ENCODE results near the gene C13orf46. TPM values are rescaled to one million over a fixed set of nuclear protein-coding genes. Genes with fewer than 3 reads are reported as not detected.
"Not testable (repeated sequence)": the region's sequence is repeated elsewhere in the genome, so short reads cannot be mapped to it uniquely, and the experiment has no call there.

Gene C13orf46
- total and polyA plus RNA-seq, 4 donors = 1.1 to 11.3 (median 6.4) TPM

GRCh38 chr13:113914333-113915011 is 59.4 kb downstream of the C13orf46 start:
- ATAC-seq (ENCODE audit: insufficient read depth, low FRiP score) (no peak), DNase-seq (no peak)
- Histone ChIP-seq H3K9ac (ENCODE audit: insufficient read depth in 1 of 2, low read length in 2 of 2) (no peak overlapping the region), H3K27ac (ENCODE audit: low read depth in 1 of 2, low read length in 1 of 2) (no peak overlapping the region), H3K4me1 (ENCODE audit: control insufficient read depth in 5 of 5, insufficient read depth in 5 of 5, low read length in 5 of 5) (no peaks in the 10 kb centered on the region), H3K36me3 (ENCODE audit: control insufficient read depth in 4 of 4, insufficient read depth in 4 of 4, low read length in 4 of 4) (no peaks in the 10 kb centered on the region), H3K9me3 (ENCODE audit: control insufficient read depth in 4 of 4, insufficient read depth in 3 of 4, low read length in 3 of 4) (peaks cover 0 to 4% (median 0%) of the 10 kb centered on the region in 4 donors), H3K4me3 (no peak overlapping the region), H3K27me3 (ENCODE audit: control insufficient read depth in 3 of 3, insufficient read depth in 3 of 3, low read length in 2 of 3) (peaks cover 0 to 8% (median 4%) of the 10 kb centered on the region in 3 donors)
- TF ChIP-seq CTCF (IDR thresholded peaks at IDR 0.05; ENCODE audit: control extremely low read depth, extremely low read depth) = no peak
- 82 to 84% methylated on average over 24 of the region's 24 CpGs for WGBS, 2 donors

GRCh38 chr13:113913838-113914237 is 60.0 kb downstream of the C13orf46 start:
- not testable (repeated sequence) for H3K36me3 ChIP-seq (ENCODE audit: control insufficient read depth in 4 of 4, insufficient read depth in 4 of 4, low read length in 4 of 4); H3K9me3 ChIP-seq (ENCODE audit: control insufficient read depth in 4 of 4, insufficient read depth in 3 of 4, low read length in 3 of 4); H3K9ac ChIP-seq (ENCODE audit: insufficient read depth in 1 of 2, low read length in 2 of 2); ATAC-seq (ENCODE audit: insufficient read depth, low FRiP score); H3K4me3 ChIP-seq; DNase-seq; H3K4me1 ChIP-seq (ENCODE audit: control insufficient read depth in 5 of 5, insufficient read depth in 5 of 5, low read length in 5 of 5); H3K27ac ChIP-seq (ENCODE audit: low read depth in 1 of 2, low read length in 1 of 2)
- peaks cover 0 to 13% (median 4%) of the 10 kb centered on the region in 3 donors for H3K27me3 ChIP-seq (ENCODE audit: control insufficient read depth in 3 of 3, insufficient read depth in 3 of 3, low read length in 2 of 3)
- WGBS, 2 donors = 93 to 94% methylated on average over 21 to 22 of the region's 22 CpGs

GRCh38 chr13:113913408-113913807 is 60.5 kb downstream of the C13orf46 start:
- peaks cover 0 to 13% (median 5%) of the 10 kb centered on the region in 3 donors for H3K27me3 ChIP-seq (ENCODE audit: control insufficient read depth in 3 of 3, insufficient read depth in 3 of 3, low read length in 2 of 3)
- H3K9ac ChIP-seq (ENCODE audit: insufficient read depth in 1 of 2, low read length in 2 of 2); H3K4me3 ChIP-seq; H3K27ac ChIP-seq (ENCODE audit: low read depth in 1 of 2, low read length in 1 of 2); H3K36me3 ChIP-seq (ENCODE audit: control insufficient read depth in 4 of 4, insufficient read depth in 4 of 4, low read length in 4 of 4); H3K4me1 ChIP-seq (ENCODE audit: control insufficient read depth in 5 of 5, insufficient read depth in 5 of 5, low read length in 5 of 5); ATAC-seq (ENCODE audit: insufficient read depth, low FRiP score); DNase-seq; H3K9me3 ChIP-seq (ENCODE audit: control insufficient read depth in 4 of 4, insufficient read depth in 3 of 4, low read length in 3 of 4): not testable (repeated sequence)
- WGBS, 2 donors = 76 to 85% methylated on average over 8 of the region's 8 CpGs

GRCh38 chr13:113912596-113912995 is 61.3 kb downstream of the C13orf46 start:
- Histone ChIP-seq H3K9me3 (ENCODE audit: control insufficient read depth in 4 of 4, insufficient read depth in 3 of 4, low read length in 3 of 4) (peaks cover 0 to 4% (median 0%) of the 10 kb centered on the region in 4 donors), H3K27me3 (ENCODE audit: control insufficient read depth in 3 of 3, insufficient read depth in 3 of 3, low read length in 2 of 3) (peaks cover 0 to 13% (median 13%) of the 10 kb centered on the region in 3 donors), H3K4me3 (no peak overlapping the region), H3K27ac (ENCODE audit: low read depth in 1 of 2, low read length in 1 of 2) (no peak overlapping the region), H3K9ac (ENCODE audit: insufficient read depth in 1 of 2, low read length in 2 of 2) (no peak overlapping the region), H3K36me3 (ENCODE audit: control insufficient read depth in 4 of 4, insufficient read depth in 4 of 4, low read length in 4 of 4) (no peaks in the 10 kb centered on the region), H3K4me1 (ENCODE audit: control insufficient read depth in 5 of 5, insufficient read depth in 5 of 5, low read length in 5 of 5) (no peaks in the 10 kb centered on the region)
- 73 to 77% methylated on average over 3 of the region's 3 CpGs for WGBS, 2 donors
- DNase-seq (no peak), ATAC-seq (ENCODE audit: insufficient read depth, low FRiP score) (no peak)
- no peak for TF ChIP-seq CTCF (IDR thresholded peaks at IDR 0.05; ENCODE audit: control extremely low read depth, extremely low read depth)

All from lung (tissue), 12 donors.